ENCODE measurements around the gene FCHSD1.

DNA sequence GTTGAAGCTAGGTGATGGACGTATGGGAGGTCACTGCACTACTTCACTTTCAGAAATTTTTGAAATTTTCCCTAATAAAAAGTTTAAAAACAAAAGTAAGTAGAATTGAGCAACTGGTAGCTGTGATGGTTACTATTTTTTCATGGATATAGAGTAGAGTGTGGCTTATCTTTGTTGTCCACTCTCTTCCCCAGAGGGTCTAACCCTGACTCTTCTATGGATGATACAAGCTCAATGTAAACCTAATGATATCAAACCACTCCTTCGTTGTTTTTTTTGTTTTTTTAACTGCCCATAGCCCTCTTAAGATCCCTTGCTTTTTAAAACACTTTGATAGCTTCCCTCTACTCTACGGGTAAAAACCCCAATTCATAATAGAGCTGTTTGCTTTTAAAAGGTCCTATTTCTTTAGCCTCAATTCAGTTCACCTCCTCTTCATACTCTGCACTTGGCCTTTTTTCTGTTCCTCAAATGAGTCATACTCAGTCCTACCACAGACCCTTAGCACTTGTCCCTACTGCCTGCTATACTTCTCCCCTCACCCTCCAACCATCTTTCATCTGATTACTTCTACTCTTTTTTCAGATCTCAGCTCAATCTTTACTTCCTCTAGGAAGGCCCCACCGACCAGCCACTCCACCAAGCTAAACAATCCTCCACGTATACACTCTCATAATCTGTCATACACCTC, 17.2 kb downstream of the FCHSD1 start:
- TF ChIP-seq POLR2A (IDR thresholded peaks at IDR 0.05) (no peak), POLR2AphosphoS5 (IDR thresholded peaks at IDR 0.05) (no peak), EP300 (IDR thresholded peaks at IDR 0.05) (no peak)
- TF ChIP-seq, protein P1, sequence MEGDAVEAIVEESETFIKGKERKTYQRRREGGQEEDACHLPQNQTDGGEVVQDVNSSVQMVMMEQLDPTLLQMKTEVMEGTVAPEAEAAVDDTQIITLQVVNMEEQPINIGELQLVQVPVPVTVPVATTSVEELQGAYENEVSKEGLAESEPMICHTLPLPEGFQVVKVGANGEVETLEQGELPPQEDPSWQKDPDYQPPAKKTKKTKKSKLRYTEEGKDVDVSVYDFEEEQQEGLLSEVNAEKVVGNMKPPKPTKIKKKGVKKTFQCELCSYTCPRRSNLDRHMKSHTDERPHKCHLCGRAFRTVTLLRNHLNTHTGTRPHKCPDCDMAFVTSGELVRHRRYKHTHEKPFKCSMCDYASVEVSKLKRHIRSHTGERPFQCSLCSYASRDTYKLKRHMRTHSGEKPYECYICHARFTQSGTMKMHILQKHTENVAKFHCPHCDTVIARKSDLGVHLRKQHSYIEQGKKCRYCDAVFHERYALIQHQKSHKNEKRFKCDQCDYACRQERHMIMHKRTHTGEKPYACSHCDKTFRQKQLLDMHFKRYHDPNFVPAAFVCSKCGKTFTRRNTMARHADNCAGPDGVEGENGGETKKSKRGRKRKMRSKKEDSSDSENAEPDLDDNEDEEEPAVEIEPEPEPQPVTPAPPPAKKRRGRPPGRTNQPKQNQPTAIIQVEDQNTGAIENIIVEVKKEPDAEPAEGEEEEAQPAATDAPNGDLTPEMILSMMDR (IDR thresholded peaks at IDR 0.05): no peak

Measured in upper lobe of left lung (tissue), 4 donors.